DND-41 (cell line): ENCODE data around the gene EML6.

ENCODE experiments used
- CTCF ChIP-seq: IDR thresholded peaks from 2 replicates; pipeline ENCODE4 v1.5.1; 2012; ENCODE audit warnings: borderline replicate concordance, low read length, moderate library complexity, mild to moderate bottlenecking; ENCODE audit not compliant: poor library complexity, severe bottlenecking; ENCODE audit errors: extremely low read depth
- EZH2 ChIP-seq: IDR thresholded peaks from 3 replicates; pipeline ENCODE4 v1.6.1; 2012; ENCODE audit warnings: borderline replicate concordance, low read depth, mild to moderate bottlenecking, moderate library complexity, low read length, inconsistent platforms; ENCODE audit not compliant: severe bottlenecking

- TF ChIP-seq CTCF (no peak), EZH2 (no peak)
Observed at GRCh38 chr2:55018619-55019018, 295.2 kb downstream of the EML6 start.
